HepG2 (cell line): Measurements from ENCODE around the gene TPI1.

Experiments used
- FOXJ3 ChIP-seq: sonication (generic); formaldehyde crosslinking; IDR thresholded peaks from 2 replicates; pipeline ENCODE4 v1.4.0; 2020; ENCODE audit warnings: missing genetic modification reagents, mild to moderate bottlenecking, borderline replicate concordance
- GABPB1 ChIP-seq: IDR thresholded peaks from 2 replicates; pipeline ENCODE4 v1.6.1; 2016; ENCODE audit warnings: mild to moderate bottlenecking, missing genetic modification reagents, moderate library complexity, missing compliant biosample characterization
- ZSCAN30 ChIP-seq: sonication (generic); formaldehyde crosslinking; IDR thresholded peaks from 2 replicates; pipeline ENCODE4 v1.5.0; 2020; ENCODE audit warnings: mild to moderate bottlenecking, missing genetic modification reagents
- TF ChIP-seq, protein P1 (sequence below), 2 experiments: sonication (generic) in 1 of 2; formaldehyde crosslinking in 1 of 2; IDR thresholded peaks; 2 replicates each; pipeline versions ENCODE4 v1.5.1 to v1.6.1; 2011 to 2020; ENCODE audit warnings: borderline replicate concordance in 1 of 2, low read depth in 1 of 2, low read length in 1 of 2, mild to moderate bottlenecking in 1 of 2, missing genetic modification reagents in 1 of 2, moderate library complexity in 1 of 2
- TF ChIP-seq, protein P2 (sequence below): sonication (generic); formaldehyde crosslinking; IDR thresholded peaks from 2 replicates; pipeline ENCODE4 v1.5.0; 2020; ENCODE audit warnings: mild to moderate bottlenecking, missing genetic modification reagents, moderate library complexity
- TF ChIP-seq, protein P3 (sequence below): IDR thresholded peaks from 2 replicates; pipeline ENCODE4 v1.6.1; 2012; ENCODE audit warnings: inconsistent platforms
- TF ChIP-seq, protein P4 (sequence below), 2 experiments: sonication (generic) in 1 of 2; formaldehyde crosslinking in 1 of 2; IDR thresholded peaks; 2 replicates each; pipeline versions ENCODE4 v1.4.0 to v1.6.1; 2018 to 2020; ENCODE audit warnings: missing genetic modification reagents in 2 of 2, borderline replicate concordance in 1 of 2, low read depth in 1 of 2, mild to moderate bottlenecking in 1 of 2, missing biosample characterization in 1 of 2

DNA sequence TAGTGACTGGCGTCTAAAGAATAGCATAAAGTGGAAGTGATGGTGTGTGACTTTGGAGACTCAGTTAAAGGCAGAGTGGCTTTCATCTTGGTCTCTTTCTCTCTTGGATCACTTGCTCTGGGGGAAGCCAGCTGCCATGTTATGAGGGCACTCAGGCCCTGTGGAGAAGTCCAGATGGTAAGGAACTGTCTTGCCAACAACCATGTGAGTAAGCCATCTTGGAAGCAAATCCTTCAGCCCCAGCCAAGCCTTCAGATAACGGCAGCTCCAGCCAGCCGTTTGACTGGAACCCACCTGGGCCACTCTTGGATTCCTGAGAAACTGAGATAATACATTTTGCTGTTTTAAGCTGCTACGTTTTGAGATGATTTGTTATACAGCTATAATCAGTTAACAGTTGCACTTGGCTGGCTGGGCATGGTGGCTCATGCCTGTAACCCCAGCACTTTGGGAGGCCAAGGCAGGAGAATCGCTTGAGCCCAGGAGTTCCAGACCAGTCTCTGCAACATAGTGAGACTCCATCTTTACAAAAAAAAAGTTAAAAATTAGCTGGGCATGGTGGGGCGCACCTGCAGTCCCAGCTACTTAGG, 29.6 kb downstream of the TPI1 start:
- TF ChIP-seq GABPB1 (CRISPR knock-in tag) (no peak), ZSCAN30 (CRISPR knock-in tag) (no peak), FOXJ3 (CRISPR knock-in tag) (no peak)
- TF ChIP-seq, protein P1, sequence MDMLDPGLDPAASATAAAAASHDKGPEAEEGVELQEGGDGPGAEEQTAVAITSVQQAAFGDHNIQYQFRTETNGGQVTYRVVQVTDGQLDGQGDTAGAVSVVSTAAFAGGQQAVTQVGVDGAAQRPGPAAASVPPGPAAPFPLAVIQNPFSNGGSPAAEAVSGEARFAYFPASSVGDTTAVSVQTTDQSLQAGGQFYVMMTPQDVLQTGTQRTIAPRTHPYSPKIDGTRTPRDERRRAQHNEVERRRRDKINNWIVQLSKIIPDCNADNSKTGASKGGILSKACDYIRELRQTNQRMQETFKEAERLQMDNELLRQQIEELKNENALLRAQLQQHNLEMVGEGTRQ (IDR thresholded peaks at IDR 0.05; ENCODE audit: low read depth, low read length): no peak
- TF ChIP-seq, protein P1 (CRISPR knock-in tag; IDR thresholded peaks at IDR 0.05; ENCODE audit: borderline replicate concordance): no peak
- TF ChIP-seq, protein P2, sequence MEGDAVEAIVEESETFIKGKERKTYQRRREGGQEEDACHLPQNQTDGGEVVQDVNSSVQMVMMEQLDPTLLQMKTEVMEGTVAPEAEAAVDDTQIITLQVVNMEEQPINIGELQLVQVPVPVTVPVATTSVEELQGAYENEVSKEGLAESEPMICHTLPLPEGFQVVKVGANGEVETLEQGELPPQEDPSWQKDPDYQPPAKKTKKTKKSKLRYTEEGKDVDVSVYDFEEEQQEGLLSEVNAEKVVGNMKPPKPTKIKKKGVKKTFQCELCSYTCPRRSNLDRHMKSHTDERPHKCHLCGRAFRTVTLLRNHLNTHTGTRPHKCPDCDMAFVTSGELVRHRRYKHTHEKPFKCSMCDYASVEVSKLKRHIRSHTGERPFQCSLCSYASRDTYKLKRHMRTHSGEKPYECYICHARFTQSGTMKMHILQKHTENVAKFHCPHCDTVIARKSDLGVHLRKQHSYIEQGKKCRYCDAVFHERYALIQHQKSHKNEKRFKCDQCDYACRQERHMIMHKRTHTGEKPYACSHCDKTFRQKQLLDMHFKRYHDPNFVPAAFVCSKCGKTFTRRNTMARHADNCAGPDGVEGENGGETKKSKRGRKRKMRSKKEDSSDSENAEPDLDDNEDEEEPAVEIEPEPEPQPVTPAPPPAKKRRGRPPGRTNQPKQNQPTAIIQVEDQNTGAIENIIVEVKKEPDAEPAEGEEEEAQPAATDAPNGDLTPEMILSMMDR (CRISPR knock-in tag): no peak
- TF ChIP-seq, protein P3, sequence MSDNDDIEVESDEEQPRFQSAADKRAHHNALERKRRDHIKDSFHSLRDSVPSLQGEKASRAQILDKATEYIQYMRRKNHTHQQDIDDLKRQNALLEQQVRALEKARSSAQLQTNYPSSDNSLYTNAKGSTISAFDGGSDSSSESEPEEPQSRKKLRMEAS: no peak
- TF ChIP-seq, protein P4, sequence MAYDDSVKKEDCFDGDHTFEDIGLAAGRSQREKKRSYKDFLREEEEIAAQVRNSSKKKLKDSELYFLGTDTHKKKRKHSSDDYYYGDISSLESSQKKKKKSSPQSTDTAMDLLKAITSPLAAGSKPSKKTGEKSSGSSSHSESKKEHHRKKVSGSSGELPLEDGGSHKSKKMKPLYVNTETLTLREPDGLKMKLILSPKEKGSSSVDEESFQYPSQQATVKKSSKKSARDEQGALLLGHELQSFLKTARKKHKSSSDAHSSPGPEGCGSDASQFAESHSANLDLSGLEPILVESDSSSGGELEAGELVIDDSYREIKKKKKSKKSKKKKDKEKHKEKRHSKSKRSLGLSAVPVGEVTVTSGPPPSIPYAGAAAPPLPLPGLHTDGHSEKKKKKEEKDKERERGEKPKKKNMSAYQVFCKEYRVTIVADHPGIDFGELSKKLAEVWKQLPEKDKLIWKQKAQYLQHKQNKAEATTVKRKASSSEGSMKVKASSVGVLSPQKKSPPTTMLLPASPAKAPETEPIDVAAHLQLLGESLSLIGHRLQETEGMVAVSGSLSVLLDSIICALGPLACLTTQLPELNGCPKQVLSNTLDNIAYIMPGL (CRISPR knock-in tag; IDR thresholded peaks at IDR 0.05; ENCODE audit: borderline replicate concordance in 1 of 2, low read depth in 1 of 2): no peak
